Kidney capillary endothelial cell (primary cell): Measurements from ENCODE around the gene REG4.

Experiments used
- DNase-seq: peaks from one replicate; pipeline ENCODE4 v3.0.0-alpha.2; 2018; ENCODE audit warnings: low spot score

REG4 gene

DNA sequence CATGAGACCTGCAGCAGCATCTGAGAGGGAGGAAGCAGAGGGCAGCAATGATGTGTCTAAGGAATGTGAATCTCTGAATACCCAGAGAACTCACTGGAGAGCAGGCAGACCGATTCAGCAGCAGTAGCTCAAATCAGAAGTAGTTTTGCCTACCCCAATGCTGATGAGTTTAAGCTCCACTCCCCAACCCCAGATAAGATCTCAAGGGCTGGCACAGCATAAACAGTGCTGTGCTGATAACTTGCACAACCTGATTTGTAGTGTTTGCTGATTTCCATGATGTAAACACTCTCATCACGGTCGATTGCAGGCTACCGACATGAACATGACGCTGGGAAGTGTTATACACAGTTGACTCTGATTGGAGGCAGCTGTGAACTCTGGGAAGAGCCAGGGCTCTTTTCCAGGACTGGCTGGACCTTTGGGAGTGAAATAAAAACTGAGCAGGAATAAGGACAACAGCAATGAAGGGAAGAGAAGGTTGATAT is 31.3 kb downstream of the REG4 start:
- no peak for DNase-seq

DNA sequence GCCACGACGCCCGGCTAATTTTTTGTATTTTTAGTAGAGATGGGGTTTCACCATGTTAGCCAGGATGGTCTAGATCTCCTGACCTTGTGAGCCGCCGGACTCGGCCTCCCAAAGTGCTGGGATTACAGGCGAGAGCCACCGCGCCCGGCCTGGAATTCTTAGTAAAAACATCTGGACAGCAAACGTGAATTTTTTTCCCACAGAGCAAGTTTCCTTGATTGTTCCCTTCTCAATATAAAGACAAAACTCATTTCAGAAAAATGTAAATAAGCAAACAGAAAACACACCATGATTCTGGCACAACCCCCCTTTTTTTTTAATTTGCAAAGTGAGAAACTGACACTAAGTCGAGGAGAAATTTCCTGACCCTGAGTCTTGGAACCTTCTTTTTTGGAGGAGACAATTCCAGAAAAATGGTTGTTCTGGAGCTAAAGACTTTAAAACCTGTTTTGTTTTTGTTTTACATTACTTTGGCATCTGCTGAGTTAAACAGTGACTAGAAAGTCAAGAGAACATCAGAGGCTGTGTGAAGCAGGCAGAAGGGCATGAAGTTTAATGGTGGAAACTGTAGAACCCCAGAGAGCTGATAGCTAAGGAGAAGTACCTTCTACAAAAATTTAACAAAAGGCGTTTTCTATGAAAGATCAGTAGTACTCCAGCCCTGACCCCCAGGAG is 32.2 kb downstream of the REG4 start:
- DNase-seq = no peak

DNA sequence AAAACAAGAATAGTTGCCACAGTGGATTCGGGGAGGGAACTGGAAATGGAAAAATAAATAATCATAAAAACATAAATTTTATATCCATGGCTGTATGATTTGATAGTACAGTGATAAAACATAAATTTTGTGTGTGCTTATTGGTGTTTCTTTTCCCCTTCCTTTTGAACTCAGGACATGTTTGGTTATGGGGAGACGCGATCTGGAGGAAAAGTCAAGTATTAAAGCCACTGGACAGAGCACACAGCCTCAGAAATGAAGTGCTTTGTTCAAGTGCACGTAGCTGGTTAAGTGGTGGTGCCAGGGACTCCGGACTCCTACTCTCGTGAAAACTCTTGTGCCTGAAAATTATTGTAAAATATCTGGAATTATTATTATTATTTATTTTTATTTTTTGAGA is 32.9 kb downstream of the REG4 start:
- no peak for DNase-seq

- no peak for DNase-seq
These were observed 36.3 kb downstream of the REG4 start for GRCh38 chr1:119774746-119775490.

GRCh38 chr1:119773711-119774241 is 37.5 kb downstream of the REG4 start:
- no peak for DNase-seq

DNA sequence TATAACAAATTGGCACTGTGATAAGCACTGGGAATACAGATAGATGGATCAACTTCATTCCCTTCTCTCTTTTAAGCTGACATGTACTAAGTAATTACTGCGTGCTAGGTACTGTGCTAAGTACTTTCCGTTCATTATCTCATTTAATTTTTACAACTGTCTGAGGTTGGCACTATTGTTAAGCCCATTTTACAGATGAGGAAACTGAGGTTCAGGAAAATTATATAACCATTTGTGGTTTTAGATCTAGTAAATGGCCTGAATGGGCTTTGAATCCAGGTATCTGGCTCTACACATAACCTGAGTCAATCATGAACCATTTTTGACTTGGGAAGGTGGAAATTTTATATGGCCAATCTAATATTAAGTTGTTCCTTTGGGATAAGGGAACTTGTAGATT is 39.0 kb downstream of the REG4 start:
- DNase-seq = no peak

- no peak for DNase-seq
These were observed 39.5 kb downstream of the REG4 start for GRCh38 chr1:119771770-119772169.

GRCh38 chr1:119771016-119771415 is 40.2 kb downstream of the REG4 start:
- no peak for DNase-seq

DNA sequence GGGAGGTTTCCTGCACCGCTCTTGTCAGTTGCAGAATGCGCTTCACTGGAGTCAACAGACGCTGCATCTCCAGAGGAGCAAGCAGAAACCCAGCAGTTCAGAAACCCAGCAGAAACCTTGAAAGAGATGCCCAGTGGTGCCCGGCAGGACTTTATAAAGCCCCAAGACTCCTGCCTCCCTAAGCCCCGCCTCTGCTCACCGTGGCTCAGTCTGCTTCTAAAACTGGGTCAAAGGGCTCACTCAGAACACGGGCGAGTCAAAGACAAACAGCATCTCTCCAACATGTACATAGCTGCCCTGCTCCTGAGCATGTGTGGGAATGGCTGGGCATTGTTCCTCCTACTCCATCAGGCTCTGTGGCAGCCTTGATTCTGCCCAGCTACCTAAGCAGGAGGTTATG is 42.5 kb downstream of the REG4 start, which contains the start of gene HMGCS2:
Gene HMGCS2 (minus strand): TSS at position 128 of the 400 bp plus-strand sequence. CDS start 61 bp downstream, at position 67.
- DNase-seq = no peak

DNA sequence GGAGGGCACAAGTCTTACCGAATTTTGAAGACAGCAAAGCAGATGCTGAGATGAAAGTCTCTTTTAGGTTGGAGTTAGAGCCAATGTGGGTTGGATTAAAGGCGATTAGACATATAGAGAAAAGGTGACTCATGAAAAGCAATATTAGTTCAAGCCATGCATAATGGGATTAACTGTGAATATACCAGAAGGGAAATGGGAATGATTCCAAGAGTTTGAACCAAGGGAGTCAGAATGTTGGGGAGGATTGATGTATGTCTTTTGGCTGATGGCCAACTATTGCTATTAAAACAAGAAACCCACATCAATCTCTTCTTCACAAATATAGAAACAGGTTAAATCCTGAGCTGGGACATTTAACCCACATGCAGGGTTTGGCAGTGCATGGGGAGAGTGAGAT is 43.8 kb downstream of the REG4 start:
- DNase-seq = no peak

DNA sequence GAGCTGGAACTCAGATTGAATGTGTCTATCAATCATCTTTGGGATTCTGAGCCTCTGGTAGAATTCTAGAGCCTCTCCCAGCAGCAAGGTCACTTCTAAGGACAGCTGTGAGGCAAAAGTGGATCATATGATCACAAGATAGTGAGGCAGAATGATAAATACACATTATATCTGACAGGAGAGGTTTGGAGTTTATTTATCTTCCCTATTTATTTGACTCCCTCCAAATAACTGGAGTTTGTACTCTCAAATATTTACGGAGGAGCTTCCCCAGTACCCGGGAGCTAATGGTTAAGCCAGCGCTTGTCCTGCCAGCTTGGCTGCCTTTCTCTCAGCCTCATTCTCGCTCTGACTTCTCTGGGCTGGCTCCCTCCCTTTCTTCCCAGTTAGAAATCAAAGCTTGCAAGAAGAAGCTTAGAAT is 44.9 kb downstream of the REG4 start:
- no peak for DNase-seq

- DNase-seq = no peak
These were observed 47.0 kb downstream of the REG4 start for GRCh38 chr1:119764220-119764619.

DNA sequence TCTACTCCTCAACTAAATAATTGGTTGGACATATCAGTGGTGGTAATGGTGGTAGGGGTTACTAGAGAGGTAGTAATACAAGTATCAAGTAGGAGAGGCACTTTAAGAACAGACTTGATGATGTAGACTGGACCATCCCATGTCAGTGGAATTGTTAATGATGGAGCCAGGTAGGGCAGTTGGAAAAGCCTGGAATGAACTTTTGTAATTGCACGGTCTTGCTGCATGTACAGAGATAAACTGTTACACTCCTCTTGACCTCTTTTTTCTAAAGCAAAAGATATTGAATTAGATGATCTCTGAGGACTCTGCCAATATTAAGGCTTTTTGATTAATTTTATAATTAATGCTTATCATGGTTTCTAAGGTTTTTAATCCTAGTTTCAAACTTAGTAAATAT is 48.3 kb downstream of the REG4 start:
- no peak for DNase-seq

DNA sequence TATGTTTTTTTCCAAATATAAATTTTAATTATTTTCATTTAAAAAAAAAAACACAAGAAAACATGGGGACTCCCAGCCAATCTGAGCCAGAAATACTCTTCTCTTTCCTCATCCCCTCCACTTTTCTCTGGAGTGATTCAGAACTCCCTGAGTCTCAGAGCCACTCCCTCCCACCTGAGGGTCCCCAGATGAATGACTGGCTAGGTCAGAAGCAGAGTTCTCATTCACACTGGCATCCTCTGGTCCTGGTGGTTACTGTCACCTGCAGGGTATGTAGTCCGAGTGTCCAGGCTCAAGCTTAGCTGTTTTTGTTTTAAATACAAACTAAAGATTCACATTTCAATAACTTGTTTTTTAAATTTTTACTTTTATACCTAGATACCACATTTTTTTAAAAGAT is 48.9 kb downstream of the REG4 start:
- DNase-seq = no peak

DNA sequence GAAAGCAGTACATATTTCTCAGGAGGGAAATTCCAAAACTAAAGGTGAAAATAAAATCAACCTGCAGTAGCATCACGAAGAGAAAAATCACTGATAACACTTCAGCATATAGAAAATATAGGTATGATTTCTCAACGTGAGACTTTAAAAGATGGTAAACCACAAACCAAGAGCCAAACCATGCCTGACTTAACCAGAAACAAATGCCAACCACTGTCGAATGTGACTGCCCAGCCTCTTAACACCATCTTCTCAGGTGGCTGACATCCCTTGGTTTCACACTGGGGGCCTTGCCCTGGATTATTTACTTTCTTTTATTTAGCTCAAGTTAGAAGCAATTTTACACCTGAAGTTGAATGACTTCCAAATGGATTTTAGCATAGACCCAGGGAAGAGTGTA is 52.7 kb downstream of the REG4 start:
- no peak for DNase-seq

DNA sequence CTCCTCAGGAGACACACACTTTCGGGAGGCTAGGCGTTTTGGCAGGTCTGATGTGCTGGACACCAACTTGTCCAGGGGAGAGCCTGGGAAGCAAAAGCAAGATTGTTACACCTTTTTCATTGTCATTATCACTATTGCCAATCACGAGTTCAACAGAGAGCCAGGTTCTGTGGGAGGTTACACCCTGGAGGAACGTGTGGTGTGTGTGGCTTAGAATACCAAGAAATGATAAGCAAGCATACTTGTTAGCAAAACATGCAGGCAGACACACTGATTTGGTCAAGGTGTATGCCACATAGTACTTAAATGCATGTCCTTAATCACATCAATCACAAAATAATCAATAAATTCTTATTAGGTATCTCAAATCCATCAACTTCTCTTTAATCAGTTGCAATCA is 58.7 kb downstream of the REG4 start:
- DNase-seq = no peak

DNA sequence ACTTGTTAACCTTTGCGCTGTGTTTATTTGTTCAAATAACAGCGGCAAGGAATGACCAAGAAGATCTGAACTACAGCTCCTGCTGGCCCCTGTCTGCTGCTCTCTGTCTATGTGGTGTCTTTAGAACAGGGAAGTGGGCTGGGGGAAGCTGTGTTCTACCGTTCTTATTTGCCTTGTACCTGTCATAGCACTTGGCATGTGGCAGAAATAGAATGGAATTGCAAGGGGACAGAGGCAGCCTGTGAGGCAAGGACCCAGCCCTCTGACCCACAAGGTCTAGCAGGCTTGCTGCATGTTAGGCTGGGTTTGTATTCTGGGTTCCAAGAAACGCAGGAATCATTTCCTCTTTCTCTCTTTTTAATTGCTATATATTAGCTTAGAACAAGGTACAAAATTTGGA is 63.2 kb downstream of the REG4 start:
- DNase-seq = no peak

DNA sequence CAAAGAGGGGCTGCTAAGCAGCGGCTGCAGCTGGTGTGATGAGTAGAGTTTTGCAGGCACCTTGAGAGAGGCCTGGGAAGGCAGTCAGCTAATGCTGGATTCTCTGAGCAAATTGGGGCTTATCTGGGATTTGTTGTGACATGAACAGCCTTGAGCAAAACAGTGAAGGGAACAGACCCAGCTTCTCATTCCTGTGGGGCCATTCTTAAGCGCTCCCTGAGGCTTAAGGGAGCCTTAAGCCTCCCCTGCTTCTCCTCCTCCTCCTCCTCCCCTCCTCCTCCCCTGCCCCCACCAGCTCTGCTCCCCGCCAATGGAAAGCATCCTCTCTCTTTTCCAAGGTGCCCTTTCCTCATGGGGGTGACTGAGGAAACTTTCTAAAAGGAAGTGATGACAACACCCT is 63.8 kb downstream of the REG4 start:
- no peak for DNase-seq

DNA sequence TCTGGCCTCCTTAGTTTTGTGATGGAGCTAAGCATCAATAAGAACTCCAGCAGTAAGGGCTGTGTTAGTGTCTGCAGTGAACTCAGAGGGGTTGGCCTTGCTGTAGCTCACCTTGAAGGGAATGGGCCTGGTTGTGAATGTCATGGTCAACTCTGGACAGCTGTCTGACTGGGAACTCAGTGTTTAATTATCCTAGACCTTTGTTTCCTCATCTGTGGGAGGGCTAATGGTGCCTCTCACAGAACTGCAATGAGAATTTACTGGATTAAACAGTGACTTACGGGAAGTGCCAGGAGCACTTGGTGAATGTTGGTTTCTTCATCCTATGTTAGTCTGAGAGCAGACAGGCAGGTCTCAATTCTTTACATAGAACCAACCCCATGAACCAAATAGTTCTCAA is 66.2 kb downstream of the REG4 start:
- no peak for DNase-seq

DNA sequence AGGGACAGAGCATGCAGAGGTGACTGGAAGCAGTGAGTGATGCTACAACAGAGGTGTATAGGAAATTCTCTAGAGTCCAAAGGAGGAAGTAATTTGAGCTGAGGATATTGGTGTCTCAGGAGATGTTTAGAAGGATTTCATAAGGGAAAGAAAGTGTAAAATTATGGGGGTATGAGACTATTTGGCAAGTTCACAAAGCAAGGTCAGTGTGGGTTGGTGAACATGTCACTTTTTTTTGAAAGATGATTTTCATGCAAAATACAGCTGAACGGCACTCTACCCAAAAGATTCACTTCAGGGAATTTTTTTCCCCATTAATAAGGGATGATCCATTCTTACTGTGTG is 66.7 kb downstream of the REG4 start:
- no peak for DNase-seq
